ENCODE data around the gene AP1S1.
"Not testable (repeated sequence)": the region's sequence is repeated elsewhere in the genome, so short reads cannot be mapped to it uniquely, and the experiment has no call there.

Gene AP1S1

DNA sequence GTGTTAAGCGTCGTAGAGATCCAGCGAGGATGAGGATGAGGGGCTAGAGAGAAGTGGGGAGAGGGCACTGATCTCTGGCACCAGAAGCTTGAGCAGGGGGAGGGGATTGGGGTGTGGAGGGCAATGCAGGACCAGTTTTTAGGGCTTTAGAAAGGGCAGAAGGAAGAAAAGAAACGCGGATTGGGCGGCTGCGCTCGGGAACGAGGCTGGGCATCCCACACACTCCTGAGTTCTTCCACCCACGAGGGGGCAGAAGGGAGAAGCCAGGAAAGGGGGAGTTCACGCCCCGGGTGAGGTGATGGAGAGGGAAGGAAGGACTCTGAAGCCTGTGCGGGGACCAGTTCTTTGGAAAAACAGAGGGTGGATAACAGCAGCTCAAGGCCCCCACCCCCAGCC is 17.2 kb downstream of the AP1S1 start:
- no peak for DNase-seq

DNA sequence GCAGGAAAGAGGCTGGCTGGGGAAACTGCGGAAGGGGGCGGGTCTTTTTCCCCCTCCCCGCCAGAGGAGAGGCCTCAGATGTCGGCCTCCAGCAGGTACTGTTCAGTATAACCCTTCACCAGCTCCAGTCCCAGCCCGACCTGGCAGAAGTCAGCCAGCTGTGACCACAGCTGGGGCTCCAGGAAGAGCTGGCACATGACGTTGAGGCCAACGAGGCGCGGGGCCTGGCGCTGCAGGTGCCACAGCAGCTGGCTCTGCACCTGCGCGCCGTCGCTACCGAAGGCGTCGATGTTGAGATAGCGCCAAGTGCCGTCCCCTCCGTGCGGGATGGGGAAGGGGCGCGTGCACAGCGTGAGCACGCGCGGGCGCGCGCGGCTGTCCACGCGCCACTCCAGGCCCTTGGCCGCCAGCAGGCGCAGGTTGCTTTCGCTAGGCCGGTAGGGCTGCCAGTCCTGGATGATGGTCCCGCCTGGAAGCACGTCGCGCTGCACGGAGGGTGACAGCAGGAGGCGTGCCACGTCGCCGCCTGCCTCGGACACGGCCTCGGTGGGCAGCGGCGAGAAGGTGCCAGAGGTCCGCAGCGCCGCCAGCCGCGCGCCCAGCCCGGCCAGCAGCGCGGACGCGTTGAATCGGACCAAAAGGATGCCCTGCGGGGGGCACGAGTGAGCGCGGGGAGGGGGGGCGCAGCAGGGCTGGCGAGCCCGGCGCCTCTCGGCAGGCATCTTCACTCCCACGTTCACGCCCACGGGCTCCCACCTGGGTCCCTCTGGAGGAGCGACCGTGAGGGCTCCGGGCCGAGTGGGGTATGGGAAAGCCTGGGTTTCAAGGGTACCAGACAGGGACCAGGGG is 18.0 kb downstream of the AP1S1 start:
- DNase-seq, result no peak

DNA sequence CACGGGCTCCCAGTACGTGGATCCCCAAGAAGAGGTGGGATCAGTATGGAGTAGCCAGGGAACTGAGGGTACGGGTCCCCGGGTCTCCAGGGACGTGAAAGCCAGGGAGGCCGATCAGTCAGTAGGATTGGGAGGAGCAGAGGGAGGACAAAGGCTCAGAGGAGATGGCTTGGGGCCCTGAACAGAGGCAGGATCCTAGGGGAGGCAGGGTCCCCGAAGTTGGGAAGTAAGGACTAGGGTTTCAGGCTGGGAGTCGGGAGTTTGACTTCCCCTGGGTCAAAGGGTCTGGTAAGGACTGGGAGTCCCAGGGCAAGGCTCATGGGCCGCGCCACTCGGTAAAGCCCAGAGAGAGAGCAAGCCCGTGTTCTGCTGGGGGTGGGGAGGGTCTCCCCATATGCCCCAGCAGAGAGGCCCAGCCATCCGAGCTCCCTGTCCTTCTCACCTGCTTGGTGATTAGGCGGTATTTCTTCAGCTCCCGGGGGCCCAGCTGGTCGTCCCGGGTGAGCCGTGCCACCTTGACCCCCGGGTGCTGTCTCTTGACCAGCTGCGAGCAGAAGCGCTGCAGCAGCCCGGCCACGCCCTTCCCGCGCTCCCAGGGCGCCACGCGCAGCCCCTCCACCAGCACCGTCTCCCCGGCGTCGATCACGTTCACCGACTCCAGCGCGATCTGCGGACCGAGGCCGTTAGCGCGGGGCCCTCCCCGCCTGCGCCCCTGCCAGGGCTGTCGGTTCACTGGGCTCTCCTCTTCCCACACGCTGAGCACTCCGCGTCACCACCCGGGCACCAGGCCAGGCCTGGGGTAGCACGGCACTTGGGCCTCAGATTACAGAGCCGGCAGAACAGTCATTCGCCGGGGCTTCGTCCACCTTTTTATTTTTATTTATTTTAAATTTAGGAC is 18.8 kb downstream of the AP1S1 start:
- no peak for DNase-seq

DNA sequence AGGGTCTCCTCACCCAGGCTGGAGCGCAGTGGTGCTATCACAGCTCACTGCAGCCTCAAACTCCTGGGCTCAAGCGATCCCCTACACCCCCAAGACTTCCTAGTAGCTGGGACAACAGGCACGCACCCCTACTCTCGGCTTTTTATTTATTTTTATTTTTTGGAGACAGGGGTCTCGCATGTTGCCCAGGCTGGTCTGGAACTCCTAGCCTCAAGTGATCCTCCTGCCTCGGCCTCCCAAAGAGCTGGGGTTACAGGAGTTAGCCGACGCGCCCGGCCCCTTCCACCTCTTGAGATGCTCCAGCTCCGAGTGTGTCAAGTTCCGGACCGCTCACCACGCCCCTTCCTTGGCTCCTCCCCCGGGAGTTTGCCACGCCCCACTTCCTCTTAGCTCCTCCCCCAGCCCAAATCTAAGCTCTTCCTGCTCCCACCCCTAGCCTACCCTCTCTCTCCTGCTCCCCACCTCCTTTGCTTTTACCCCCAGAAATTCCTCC is 19.5 kb downstream of the AP1S1 start:
- peak; percentile 51 for DNase-seq

DNA sequence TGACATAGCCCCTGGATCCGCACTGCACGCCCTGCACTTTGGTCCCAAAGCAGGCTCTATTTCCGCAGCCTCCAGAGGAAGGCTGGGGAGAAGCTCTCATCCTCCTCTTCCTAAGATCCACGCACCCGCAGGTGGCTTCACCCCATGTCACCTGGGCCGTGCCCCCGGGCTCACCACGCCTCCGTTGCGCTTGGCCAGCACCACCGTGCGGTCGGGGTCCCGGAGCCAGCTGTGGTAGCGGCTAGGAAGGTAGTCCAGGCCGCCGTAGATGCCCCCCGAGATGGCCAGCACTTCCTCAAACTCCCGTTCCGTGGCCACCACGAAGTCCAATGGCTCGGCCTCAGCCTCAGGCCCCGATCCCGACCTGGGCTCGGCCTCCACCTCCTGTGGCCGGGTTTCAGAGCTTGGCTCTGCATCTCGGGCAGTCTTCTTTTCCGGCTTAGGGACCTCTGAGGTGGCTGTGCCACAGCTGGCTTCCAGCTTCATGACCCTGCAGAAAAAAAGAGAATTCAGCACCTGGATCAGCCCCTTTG is 20.1 kb downstream of the AP1S1 start:
- no peak for DNase-seq

DNA sequence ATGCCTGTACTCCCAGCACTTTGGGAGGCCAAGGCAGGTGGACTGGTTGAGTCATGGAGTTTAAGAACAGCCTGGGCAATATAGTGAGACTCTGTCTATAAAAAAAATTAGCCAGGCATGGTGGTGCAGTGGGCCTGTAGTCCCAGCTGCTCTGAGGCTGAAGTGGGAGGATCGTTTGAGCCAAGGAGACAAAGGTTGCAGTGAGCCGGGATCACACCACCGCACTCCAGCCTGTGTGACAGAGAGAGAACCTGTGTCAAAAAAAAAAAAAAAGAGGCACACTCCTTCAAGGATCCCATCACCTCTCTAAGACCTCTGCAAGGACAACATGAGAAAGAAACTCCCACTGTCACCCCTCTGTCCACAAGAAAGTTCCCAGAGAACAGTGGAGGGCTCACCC is 21.4 kb downstream of the AP1S1 start:
- DNase-seq, result no peak

DNA sequence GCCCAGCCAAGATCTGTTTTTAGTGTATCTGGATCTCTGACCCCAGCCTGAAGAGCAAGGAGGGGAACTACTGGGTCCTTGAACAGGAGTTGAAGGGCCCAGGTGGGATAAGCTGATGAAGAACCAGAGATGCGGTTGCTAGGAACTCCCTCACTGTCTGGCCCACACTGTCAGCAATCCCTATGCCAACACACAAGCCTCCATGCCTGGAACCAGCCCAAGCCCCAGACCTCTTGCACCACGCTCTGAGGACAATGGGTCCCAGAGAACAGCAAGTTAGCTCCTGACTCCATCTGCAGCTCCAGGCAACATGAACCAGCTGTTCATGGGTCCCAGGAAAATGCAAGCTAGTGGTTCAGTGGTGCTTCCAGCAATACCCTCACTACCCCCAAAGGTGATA is 23.4 kb downstream of the AP1S1 start:
- no peak for DNase-seq

DNA sequence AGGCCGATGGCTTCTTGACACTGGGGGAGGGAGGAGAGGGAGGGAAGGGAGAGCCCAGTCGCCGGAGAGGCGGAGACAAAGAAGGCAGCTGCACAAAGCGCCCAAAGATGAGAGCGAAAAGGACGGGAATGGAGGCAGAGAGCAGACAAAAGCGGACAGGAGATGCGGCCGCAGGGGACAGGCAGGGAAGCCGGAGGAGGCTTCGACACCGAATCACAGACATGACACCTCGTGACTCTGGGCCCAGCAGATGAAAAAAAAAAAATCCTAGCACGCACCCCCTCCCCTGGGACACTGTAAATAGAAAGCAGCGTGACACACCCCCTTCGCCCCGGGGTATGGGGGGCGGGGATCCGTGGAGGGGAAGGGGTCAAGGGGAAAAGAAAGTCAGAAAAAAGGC is 24.8 kb downstream of the AP1S1 start:
- DNase-seq, result no peak

DNA sequence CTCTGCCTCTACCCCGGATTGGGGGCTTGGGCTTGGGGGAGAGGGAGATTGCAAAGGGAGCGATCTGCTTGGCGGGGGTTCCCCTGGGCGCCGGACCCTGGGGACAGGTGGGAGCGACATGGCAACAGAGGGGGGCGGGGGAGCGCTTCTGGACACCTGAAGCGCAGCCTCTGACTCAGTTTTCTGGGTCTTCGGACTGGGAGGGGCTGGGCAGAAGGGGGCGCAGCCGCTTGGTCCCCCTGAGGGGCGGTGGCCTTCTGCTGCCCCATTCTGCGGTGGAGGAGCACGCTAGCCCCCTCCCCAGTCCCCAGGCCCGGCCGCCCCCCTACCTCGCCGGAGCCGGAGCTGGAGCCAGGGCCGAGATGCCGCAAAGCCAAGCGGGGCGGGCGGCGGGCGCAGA is 25.4 kb downstream of the AP1S1 start:
- no peak for DNase-seq

DNA sequence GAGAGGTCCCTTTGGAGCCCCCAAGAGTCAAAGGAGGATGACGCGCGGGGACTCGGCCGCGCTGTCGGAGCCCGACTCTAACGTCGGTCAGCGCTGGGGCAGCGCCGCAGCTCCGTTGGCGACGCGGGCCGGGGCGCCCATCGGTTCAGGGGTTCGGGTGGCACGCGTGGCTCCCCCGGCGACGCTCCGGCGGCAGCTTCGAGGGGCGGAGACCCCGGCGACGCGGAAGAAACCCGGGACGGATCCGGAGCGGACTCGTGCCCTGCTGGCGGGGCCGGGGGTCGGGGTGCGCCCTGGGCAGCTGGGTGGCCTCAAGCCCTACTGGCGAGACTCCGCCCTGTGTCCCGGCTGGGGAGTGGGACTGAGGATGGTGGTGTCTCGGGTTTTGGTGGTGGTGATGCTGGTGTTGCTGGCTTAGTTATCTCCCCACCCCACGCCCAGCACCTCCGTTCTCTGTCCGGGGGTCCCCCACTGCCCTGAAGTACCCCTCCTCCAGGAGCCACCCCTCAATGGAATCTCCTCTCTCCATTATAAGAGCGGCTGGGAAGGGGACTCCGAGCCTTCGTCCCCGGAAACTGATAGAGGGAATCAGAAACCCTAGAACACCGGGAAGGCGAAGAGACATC is 26.0 kb downstream of the AP1S1 start, which contains the start of gene NAT16:
TSS of gene NAT16 (minus strand) at position 164 of the 626 bp plus-strand sequence. CDS start 5,486 bp downstream, outside the sequence.
- DNase-seq, result no peak

DNA sequence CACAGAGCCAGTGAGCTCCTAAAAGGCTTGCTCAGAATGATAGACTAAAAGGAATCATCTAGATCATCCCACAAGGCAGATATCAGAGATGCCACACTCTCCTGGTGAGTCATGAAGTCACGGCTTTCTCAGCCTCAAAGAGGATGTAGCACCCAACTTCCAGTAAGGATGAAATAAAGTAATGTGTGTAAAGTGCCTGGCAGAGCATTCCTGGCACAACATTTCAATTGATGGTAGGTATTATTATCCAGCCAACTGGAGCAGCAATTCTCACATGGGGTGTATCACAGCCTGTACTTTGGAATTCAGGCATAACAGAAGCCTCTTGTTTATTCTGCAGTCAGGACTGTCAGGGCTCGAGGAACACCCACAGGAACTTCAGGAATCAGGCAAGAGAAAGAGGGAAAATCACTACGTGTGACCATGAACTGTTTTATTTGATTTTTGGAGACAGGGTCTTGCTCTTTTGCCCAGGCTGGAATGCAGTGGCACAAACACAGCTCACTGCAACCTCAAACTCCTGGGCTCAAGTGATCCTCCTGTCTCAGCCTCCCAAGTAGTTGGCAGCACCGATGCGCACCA is 31.1 kb downstream of the AP1S1 start:
- no peak for DNase-seq

DNA sequence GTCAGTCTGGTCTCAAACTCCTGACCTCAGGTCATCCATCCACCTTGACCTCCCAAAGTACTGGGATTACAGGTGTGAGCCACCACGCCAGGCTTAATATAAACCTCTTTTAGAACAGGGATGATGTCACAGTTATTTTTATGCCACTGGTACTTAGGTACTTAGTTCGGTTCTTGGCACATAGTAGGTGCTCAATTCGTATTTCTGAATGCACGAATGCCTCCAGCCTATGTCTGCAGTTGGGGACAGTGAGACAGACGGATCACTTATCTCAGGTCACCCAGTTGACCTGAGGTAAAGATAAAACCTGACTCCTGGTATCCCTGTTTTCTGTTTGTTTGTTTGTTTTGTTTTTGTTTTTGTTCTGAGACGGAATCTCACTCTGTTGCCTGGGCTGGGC is 31.9 kb downstream of the AP1S1 start:
- no peak for DNase-seq

DNA sequence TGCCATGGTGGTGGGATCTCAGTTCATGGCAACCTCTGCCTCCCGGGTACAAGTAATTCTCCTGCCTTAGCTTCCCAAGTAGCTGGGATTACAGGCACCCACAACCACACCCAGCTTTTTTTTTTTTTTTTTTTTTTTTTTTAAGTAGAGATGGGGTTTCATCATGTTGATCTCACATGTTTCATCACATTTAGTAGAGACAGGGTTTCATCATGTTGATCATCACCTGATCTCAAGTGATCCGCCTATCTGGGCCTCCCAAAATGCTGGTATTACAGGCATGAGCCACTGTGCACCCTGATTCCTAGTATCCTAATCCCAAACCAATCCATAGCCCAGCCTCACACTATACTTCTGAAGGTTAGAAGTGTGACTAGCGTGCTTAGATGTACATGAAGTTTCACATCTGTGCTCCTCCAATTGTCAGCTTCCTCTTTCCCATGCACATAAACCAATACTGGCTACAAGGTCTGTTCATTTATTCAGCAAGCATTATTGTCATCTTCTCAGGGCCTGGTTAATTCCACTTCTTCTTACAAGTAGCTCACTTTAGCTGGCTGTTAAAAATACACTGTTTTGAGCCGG is 32.7 kb downstream of the AP1S1 start:
- DNase-seq, result no peak

DNA sequence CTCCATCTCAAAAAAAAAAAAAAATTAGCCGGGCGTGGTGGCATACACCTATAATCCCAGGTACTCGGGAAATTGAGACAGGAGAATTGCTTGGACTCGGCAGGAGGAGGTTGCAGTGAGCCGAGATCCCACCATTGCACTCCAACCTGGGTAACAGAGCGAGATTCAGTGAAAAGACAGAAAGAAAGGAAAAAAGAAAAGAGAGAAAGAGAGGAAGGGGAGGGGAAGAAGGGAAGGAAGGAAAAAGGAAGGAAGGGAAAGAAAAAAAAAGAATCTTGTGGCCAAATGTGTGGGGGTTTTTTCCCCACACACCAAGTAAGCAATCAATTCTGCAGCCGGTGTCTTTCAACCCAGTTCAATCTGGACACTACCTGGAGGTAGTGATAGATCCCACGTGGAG is 34.8 kb downstream of the AP1S1 start:
- no peak for DNase-seq

DNA sequence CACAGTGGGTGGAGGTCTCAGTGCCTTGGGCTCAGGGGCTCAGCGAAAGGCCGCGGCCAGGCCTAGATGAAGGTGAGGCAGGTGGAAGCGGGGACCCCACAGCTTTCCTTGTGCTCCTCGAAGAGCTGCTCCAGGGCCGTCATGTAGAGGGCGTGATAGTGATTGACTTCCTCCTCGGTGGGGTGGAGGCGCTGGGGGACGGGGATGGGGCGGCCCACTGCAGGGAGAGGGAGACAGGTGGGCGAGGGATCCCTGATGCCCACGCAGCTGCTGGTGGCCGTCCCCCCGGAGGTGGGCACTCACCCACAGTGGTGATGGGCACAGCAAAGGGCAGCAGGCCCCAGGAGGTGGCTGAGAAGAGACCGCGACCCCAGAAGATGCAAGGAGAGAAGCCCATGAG is 41.6 kb downstream of the AP1S1 start:
- no peak for DNase-seq

DNA sequence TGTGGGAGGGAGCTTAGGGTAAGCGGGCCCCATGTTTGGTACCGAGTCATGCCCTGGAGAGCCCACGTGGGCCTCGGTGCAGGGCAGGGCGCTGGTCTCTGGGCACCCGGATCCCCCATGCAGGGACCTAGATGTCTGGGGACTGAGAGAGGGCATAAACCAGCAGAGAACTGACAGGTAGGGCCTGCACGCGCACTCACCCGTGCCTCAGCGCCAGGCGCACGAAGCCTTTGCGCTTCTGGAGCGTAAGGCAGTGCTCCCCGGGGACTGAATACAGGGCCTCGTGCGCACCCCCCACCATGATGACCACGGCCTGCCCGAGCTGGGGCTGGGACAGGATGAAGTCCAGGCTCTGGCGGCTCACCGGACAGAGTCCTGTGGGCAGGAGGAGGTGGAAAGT is 43.7 kb downstream of the AP1S1 start:
- no peak for DNase-seq

DNA sequence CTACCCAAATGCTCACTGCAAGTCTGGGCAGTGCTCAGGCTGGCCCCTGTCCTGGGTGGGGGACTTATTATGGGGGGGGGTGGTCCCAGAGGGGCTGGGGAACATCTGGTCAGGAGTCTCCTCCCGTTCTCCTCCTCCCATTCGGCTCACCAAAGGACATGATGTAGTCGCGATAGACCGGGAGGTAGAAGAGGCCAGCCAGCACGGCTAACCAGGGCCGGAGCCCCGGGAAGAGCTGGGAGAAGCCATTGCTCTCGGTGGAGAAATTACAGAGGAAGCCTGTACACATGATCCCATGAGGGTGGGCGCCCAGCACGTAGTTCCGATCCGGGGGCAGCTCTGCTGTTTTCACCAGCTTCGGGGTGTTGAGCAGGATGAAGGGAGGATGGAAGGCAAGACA is 44.2 kb downstream of the AP1S1 start:
- DNase-seq, result no peak

DNA sequence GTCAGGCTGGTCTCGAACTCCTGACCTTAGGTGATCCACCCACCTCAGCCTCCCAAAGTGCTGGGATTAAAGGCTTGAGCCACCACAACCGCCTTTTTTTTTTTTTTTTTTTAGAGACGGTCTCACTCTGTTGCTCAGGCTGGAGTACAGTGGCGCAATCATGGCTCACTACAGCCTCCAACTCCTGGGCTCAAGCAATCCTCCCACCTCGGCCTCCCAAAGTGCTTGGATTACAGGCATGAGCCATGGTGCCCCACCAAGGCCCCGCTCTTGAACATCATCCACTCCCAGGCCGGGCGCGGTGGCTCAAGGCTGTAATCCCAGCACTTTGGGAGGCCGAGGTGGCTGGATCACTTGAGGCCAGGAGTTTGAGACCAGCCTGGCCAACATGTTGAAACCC is 45.2 kb downstream of the AP1S1 start:
- not testable (repeated sequence) for DNase-seq

DNA sequence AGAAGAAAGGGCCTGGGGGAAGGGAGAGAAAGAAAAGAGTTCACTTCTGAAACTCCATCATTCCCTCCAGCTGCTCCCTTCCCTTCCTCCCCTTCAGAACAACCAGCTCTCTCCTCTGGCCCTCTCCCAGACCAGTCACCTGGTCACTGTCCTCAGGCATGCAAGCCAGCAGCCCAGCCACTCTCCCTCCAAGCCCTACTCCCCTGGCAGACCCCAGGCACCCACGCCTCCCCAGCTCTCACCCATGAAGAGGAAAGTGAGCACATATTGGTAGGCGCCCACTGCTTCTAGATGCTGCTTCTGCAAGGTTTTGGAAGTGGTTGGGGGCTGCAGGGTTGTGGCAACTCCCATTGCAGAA is 46.2 kb downstream of the AP1S1 start:
- no peak for DNase-seq

DNA sequence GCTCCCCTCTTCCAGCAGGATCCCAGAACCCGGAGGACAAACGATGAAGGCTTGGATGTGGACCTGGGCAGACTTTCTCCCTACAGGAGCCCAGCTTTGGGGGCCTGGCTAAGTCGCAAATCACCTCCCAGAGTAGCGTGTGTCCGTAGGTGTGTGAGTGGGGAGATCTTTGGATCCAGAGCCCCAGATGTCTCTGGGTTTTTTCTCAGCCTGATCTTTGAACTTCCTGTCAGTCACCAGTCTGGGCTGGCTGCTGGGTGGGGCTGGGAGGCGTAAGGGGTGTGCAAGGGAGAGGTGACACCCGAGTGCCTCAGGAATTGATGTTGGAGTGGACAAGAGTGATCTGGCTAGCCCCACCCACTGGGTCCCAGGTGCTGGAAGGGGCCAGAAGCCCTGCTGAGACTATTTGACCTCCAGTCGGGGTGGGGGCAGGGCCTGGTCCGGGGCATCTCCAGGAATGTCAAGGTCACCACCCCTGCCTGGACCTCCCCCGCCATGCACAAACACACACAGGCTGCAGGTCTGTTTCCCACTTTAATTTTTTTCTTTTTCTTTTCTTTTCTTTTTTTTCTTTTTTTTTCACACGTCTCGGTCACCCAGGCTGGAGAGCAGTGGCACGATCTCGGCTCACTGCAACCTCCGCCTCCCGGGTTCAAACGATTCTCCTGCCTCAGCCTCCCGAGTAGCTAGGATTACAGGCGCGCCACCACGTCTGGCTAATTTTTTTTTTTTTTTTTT is 46.8 kb downstream of the AP1S1 start, which contains the start of gene MOGAT3:
TSS of gene MOGAT3 (minus strand) at position 175 of the 738 bp plus-strand sequence. CDS start 182 bp downstream, outside the sequence.
- no peak for DNase-seq
